Measurements from ENCODE around the gene TACR2.

DNA sequence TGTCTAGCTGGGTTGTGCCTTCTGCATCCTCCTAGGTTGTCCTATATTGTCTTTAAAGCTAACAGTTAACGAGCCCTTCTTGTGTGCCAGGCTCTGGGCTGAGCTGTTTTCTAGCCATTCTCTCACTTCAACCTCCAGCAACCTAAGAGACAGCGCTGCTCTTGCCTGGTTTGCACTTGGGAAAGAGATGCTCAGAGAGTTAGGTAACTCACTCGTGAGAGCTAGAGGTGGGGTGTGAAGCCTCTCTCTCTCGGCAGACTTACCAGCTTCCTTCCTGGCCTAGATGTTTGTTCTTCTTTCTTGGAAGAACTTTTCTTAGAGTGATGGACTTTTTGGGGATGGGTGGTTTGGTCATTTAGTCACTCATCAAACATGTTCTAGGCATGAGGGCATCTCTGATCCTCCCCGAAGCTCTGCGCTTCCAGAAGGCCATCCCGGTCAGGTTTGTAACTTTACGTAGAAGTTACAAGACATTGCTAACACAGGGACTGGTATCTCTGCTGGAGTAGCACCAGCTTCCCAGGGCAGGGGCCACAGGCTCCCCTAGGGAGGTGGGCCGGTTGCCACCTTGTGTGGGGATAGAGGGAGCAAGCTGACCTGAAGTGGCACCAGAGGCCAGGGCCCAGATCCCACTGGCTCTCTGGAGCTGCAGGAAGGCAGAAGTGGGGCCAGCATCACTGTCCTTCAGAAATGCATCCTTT, 48.9 kb upstream of the TACR2 start:
- no peak for TF ChIP-seq POLR2A (IDR thresholded peaks at IDR 0.05)
- TF ChIP-seq, protein P1, sequence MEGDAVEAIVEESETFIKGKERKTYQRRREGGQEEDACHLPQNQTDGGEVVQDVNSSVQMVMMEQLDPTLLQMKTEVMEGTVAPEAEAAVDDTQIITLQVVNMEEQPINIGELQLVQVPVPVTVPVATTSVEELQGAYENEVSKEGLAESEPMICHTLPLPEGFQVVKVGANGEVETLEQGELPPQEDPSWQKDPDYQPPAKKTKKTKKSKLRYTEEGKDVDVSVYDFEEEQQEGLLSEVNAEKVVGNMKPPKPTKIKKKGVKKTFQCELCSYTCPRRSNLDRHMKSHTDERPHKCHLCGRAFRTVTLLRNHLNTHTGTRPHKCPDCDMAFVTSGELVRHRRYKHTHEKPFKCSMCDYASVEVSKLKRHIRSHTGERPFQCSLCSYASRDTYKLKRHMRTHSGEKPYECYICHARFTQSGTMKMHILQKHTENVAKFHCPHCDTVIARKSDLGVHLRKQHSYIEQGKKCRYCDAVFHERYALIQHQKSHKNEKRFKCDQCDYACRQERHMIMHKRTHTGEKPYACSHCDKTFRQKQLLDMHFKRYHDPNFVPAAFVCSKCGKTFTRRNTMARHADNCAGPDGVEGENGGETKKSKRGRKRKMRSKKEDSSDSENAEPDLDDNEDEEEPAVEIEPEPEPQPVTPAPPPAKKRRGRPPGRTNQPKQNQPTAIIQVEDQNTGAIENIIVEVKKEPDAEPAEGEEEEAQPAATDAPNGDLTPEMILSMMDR (IDR thresholded peaks at IDR 0.05) = no peak

All from right lobe of liver (tissue), 4 donors.